HepG2 (cell line): ENCODE data around the gene HIRA. TPM values are rescaled to one million over a fixed set of nuclear protein-coding genes. Genes with fewer than 3 reads are reported as not detected.
A peak's percentile ranks its signal among the peaks of the same experiment; 100 is the strongest.

Source experiments
- AHDC1 ChIP-seq: sonication (generic); formaldehyde crosslinking; IDR thresholded peaks from 2 replicates; pipeline ENCODE4 v1.5.1; 2020; ENCODE audit warnings: mild to moderate bottlenecking, missing genetic modification reagents, borderline replicate concordance
- ATF7-NPFF ChIP-seq: sonication (generic); formaldehyde crosslinking; IDR thresholded peaks from 2 replicates; pipeline ENCODE4 v1.8.1; 2023; ENCODE audit warnings: mild to moderate bottlenecking, low read depth, missing genetic modification reagents, moderate library complexity
- GATAD1 ChIP-seq: IDR thresholded peaks from 2 replicates; pipeline ENCODE4 v1.6.1; 2016; ENCODE audit warnings: missing genetic modification reagents, missing compliant biosample characterization
- NR2F1 ChIP-seq, 2 experiments: fragments of 450-650 bp in 1 of 2; formaldehyde crosslinking in 1 of 2; IDR thresholded peaks; 2 replicates each; pipeline versions ENCODE4 v1.5.0 to v1.6.1; 2016 to 2020; ENCODE audit warnings: mild to moderate bottlenecking in 1 of 2, missing compliant biosample characterization in 1 of 2, missing genetic modification reagents in 1 of 2, moderate library complexity in 1 of 2
- NR2F6 ChIP-seq, 2 experiments: IDR thresholded peaks; 2 replicates each; pipeline ENCODE4 v1.6.1; 2016; ENCODE audit warnings: antibody characterized with exemption in 1 of 2, mild to moderate bottlenecking in 1 of 2
- POLR2AphosphoS5 ChIP-seq: IDR thresholded peaks from 2 replicates; pipeline ENCODE4 v1.6.1; 2012; ENCODE audit warnings: low read depth, low read length
- RBM39 ChIP-seq: fragments of 200-400 bp; formaldehyde crosslinking; IDR thresholded peaks from one replicate; pipeline ENCODE4 v1.6.1; 2018; ENCODE audit warnings: antibody characterized with exemption, mild to moderate bottlenecking, low read depth, low read length; ENCODE audit not compliant: poor library complexity, severe bottlenecking
- SALL2 ChIP-seq: sonication (generic); formaldehyde crosslinking; IDR thresholded peaks from 2 replicates; pipeline ENCODE4 v1.8.1; 2023; ENCODE audit warnings: mild to moderate bottlenecking, missing genetic modification reagents, inconsistent platforms
- TP53 ChIP-seq: sonication (generic); formaldehyde crosslinking; conservative IDR thresholded peaks from 2 replicates; pipeline ENCODE4 v1.4.0; 2020; ENCODE audit warnings: missing genetic modification reagents
- ZNF280B ChIP-seq: sonication (generic); formaldehyde crosslinking; IDR thresholded peaks from 2 replicates; pipeline ENCODE4 v1.5.0; 2020; ENCODE audit warnings: missing genetic modification reagents, mild to moderate bottlenecking, borderline replicate concordance
- ZNF501 ChIP-seq: sonication (generic); formaldehyde crosslinking; IDR thresholded peaks from 2 replicates; pipeline ENCODE4 v1.5.1; 2020; ENCODE audit warnings: mild to moderate bottlenecking, moderate library complexity, missing genetic modification reagents
- ZNF660 ChIP-seq: sonication (generic); formaldehyde crosslinking; IDR thresholded peaks from 2 replicates; pipeline ENCODE4 v1.5.1; 2020; ENCODE audit warnings: mild to moderate bottlenecking, low read depth, missing genetic modification reagents, borderline replicate concordance
- ZSCAN12 ChIP-seq: sonication (generic); formaldehyde crosslinking; IDR thresholded peaks from 2 replicates; pipeline ENCODE4 v1.9.0; 2021; ENCODE audit warnings: mild to moderate bottlenecking, missing genetic modification reagents
- ZSCAN31 ChIP-seq: sonication (generic); formaldehyde crosslinking; IDR thresholded peaks from 2 replicates; pipeline ENCODE4 v1.5.0; 2020; ENCODE audit warnings: low read depth, mild to moderate bottlenecking, missing genetic modification reagents
- polyA plus RNA-seq, 8 experiments: library from polyadenylated mRNA; depleted of rRNA in 3 of 8; stranded (reverse) in 7 of 8; unstranded in 1 of 8; fragments of >200 nt; fragmentation: Illumina TruSeq in 4 of 8; extraction: Trizol in 4 of 8; gene quantifications; 2 replicates each; pipeline versions ENCODE4 v1.2.1 to v1.2.3, GENCODE V29; 2011 to 2016; ENCODE audit warnings: low read depth in 4 of 8, missing spikeins in 1 of 8, mixed read lengths in 1 of 8; ENCODE audit not compliant: insufficient read depth in 1 of 8
- total RNA-seq, 5 experiments: library from RNA; depleted of rRNA; stranded (reverse); fragments of >200 nt; fragmentation: Illumina TruSeq; extraction: Trizol; gene quantifications; 2 replicates each; pipeline ENCODE4 v1.2.3, GENCODE V29; 2016; ENCODE audit warnings: low read depth in 1 of 5
- TF ChIP-seq, protein P1 (sequence below): sonication (generic); formaldehyde crosslinking; IDR thresholded peaks from 2 replicates; pipeline ENCODE4 v1.5.1; 2020; ENCODE audit warnings: mild to moderate bottlenecking, moderate library complexity, missing genetic modification reagents
- TF ChIP-seq, protein P2 (sequence below): sonication (generic); formaldehyde crosslinking; IDR thresholded peaks from 2 replicates; pipeline ENCODE4 v1.5.0; 2020; ENCODE audit warnings: mild to moderate bottlenecking, missing genetic modification reagents

Gene HIRA
- total and polyA plus RNA-seq, 2 of the 13 experiments (the other 11 are each of a cell fraction or from before 2014, with no cell fraction given), result 21.5 to 29.2 TPM

DNA sequence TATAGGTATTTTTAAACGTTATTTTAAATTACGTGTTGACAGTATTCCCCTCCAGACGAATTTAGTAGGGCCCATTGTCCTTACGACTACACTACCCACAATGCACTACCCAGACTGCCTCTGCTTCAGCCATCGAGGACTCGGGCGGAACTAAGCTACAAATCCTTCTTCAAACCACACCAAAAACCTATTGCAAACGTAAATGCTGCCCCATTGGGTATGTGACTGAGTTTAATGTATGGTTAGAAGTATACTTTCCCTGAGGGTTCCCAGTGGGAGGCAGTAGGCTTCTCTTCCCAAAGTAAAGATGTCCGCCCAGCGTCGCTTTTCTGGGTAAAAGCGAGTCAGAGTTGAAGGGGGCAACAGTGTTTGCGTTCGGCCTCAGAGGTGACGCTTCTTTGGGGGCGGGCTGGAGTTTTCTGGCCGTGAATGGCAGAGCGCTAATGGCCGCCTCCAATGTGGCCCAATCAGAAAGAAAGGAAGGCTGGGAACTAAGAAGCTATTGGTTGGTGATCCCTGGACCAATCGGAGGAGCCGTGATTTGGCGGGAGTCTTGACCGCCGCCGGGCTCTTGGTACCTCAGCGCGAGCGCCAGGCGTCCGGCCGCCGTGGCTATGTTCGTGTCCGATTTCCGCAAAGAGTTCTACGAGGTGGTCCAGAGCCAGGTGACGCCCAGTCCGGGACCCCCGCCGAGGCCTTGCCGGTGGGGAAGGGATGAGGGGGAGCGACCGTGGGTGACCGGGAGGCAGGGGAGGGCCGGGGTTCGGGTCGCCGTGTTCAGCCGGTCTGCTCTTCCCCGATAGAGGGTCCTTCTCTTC lies 48.0 kb upstream of the HIRA start, which contains the start of gene CDC45 (continued):
- peak; percentile 58 for TF ChIP-seq ZSCAN31 (CRISPR knock-in tag)
- 0 out of 2 replicates have a peak, but pooled peaks have one; percentile 15 for TF ChIP-seq AHDC1 (CRISPR knock-in tag)
- TF ChIP-seq, protein P1, sequence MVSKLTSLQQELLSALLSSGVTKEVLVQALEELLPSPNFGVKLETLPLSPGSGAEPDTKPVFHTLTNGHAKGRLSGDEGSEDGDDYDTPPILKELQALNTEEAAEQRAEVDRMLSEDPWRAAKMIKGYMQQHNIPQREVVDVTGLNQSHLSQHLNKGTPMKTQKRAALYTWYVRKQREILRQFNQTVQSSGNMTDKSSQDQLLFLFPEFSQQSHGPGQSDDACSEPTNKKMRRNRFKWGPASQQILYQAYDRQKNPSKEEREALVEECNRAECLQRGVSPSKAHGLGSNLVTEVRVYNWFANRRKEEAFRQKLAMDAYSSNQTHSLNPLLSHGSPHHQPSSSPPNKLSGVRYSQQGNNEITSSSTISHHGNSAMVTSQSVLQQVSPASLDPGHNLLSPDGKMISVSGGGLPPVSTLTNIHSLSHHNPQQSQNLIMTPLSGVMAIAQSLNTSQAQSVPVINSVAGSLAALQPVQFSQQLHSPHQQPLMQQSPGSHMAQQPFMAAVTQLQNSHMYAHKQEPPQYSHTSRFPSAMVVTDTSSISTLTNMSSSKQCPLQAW (CRISPR knock-in tag), result peak; percentile 27; the same call in 1 of the 2 replicates
- peak; percentile 48; the same call in 1 of the 2 replicates for TF ChIP-seq ATF7-NPFF
- TF ChIP-seq ZNF280B (CRISPR knock-in tag), result peak; percentile 73; the same call in 1 of the 2 replicates
- TF ChIP-seq NR2F6 (IDR thresholded peaks at IDR 0.05), result peak; percentile 47; the same call in 1 of the 2 replicates
- TF ChIP-seq NR2F6 (CRISPR knock-in tag; IDR thresholded peaks at IDR 0.05), result 0 out of 2 replicates have a peak, but pooled peaks have one; percentile 12
- TF ChIP-seq ZNF660 (CRISPR knock-in tag), result no peak
- no peak for TF ChIP-seq ZSCAN12 (CRISPR knock-in tag)
- TF ChIP-seq TP53, result no peak
- TF ChIP-seq RBM39, result peak; percentile 36
- TF ChIP-seq POLR2AphosphoS5, result peak; percentile 37; the same call in 1 of the 2 replicates
- peak; percentile 59; the same call in 1 of the 2 replicates for TF ChIP-seq ZNF501
- TF ChIP-seq SALL2, result no peak
- TF ChIP-seq, protein P2, sequence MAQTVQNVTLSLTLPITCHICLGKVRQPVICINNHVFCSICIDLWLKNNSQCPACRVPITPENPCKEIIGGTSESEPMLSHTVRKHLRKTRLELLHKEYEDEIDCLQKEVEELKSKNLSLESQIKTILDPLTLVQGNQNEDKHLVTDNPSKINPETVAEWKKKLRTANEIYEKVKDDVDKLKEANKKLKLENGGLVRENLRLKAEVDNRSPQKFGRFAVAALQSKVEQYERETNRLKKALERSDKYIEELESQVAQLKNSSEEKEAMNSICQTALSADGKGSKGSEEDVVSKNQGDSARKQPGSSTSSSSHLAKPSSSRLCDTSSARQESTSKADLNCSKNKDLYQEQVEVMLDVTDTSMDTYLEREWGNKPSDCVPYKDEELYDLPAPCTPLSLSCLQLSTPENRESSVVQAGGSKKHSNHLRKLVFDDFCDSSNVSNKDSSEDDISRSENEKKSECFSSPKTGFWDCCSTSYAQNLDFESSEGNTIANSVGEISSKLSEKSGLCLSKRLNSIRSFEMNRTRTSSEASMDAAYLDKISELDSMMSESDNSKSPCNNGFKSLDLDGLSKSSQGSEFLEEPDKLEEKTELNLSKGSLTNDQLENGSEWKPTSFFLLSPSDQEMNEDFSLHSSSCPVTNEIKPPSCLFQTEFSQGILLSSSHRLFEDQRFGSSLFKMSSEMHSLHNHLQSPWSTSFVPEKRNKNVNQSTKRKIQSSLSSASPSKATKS (CRISPR knock-in tag), result no peak
- peak; percentile 90 for TF ChIP-seq GATAD1 (CRISPR knock-in tag)
- TF ChIP-seq NR2F1 (CRISPR knock-in tag; IDR thresholded peaks at IDR 0.05), result peak in 1 of 2 experiments; percentile 62; a peak in 1 of 4 replicates
